ENCODE results near the gene WDFY4. TPM values are rescaled to one million over a fixed set of nuclear protein-coding genes. Genes with fewer than 3 reads are reported as not detected.

The WDFY4 gene
- total and polyA plus RNA-seq, 4 donors, result 3.1 to 3.8 (median 3.5) TPM

GRCh38 chr10:48957361-48958151, 272.9 kb downstream of the WDFY4 start:
- Histone ChIP-seq H3K4me3 (ENCODE audit: low read depth, low read length) (no peak overlapping the region), H3K9me3 (ENCODE audit: control insufficient read depth, insufficient read depth, low read length) (no peaks in the 10 kb centered on the region), H3K27ac (ENCODE audit: low read depth, low read length) (no peak overlapping the region), H3K36me3 (ENCODE audit: control insufficient read depth, insufficient read depth, low read length) (no peaks in the 10 kb centered on the region), H3K4me1 (ENCODE audit: control insufficient read depth, insufficient read depth, low read length) (peaks cover 4% of the 10 kb centered on the region), H3K27me3 (ENCODE audit: control insufficient read depth, insufficient read depth, low read length) (no peaks in the 10 kb centered on the region)
- DNase-seq (ENCODE audit: low read depth in 4 of 6, low spot score in 6 of 6), result no peak
- WGBS (ENCODE audit: insufficient coverage), result 93% methylated on average over 15 of the region's 16 CpGs

- Histone ChIP-seq H3K36me3 (ENCODE audit: control insufficient read depth, insufficient read depth, low read length) (no peaks in the 10 kb centered on the region), H3K4me3 (ENCODE audit: low read depth, low read length) (no peak overlapping the region), H3K4me1 (ENCODE audit: control insufficient read depth, insufficient read depth, low read length) (peaks cover 4% of the 10 kb centered on the region), H3K27me3 (ENCODE audit: control insufficient read depth, insufficient read depth, low read length) (no peaks in the 10 kb centered on the region), H3K27ac (ENCODE audit: low read depth, low read length) (no peak overlapping the region), H3K9me3 (ENCODE audit: control insufficient read depth, insufficient read depth, low read length) (no peaks in the 10 kb centered on the region)
- peak in 1 of 6 donors; percentile 15 for DNase-seq (ENCODE audit: low read depth in 4 of 6, low spot score in 6 of 6)
- WGBS (ENCODE audit: insufficient coverage), result no CpG with 5 or more reads among the region's 1 CpG
These were observed 274.0 kb downstream of the WDFY4 start for GRCh38 chr10:48958598-48959190.

- no peaks in the 10 kb centered on the region for H3K9me3 ChIP-seq (ENCODE audit: control insufficient read depth, insufficient read depth, low read length)
- H3K27me3 ChIP-seq (ENCODE audit: control insufficient read depth, insufficient read depth, low read length), result no peaks in the 10 kb centered on the region
- no peaks in the 10 kb centered on the region for H3K36me3 ChIP-seq (ENCODE audit: control insufficient read depth, insufficient read depth, low read length)
- H3K27ac ChIP-seq (ENCODE audit: low read depth, low read length), result no peak overlapping the region
- H3K4me1 ChIP-seq (ENCODE audit: control insufficient read depth, insufficient read depth, low read length), result peaks cover 5% of the 10 kb centered on the region
- no peak for DNase-seq (ENCODE audit: low read depth in 4 of 6, low spot score in 6 of 6)
- no CpG with 5 or more reads among the region's 1 CpG for WGBS (ENCODE audit: insufficient coverage)
- no peak overlapping the region for H3K4me3 ChIP-seq (ENCODE audit: low read depth, low read length)
These were observed 279.4 kb downstream of the WDFY4 start for GRCh38 chr10:48964038-48964437.

- H3K4me3 ChIP-seq (ENCODE audit: low read depth, low read length), result no peak overlapping the region
These were observed 280.8 kb downstream of the WDFY4 start for GRCh38 chr10:48965460-48965859.

GRCh38 chr10:48968036-48968435, 283.4 kb downstream of the WDFY4 start:
- Histone ChIP-seq H3K4me1 (ENCODE audit: control insufficient read depth, insufficient read depth, low read length) (peaks cover 5% of the 10 kb centered on the region), H3K4me3 (ENCODE audit: low read depth, low read length) (no peak overlapping the region), H3K36me3 (ENCODE audit: control insufficient read depth, insufficient read depth, low read length) (no peaks in the 10 kb centered on the region), H3K27ac (ENCODE audit: low read depth, low read length) (no peak overlapping the region), H3K27me3 (ENCODE audit: control insufficient read depth, insufficient read depth, low read length) (no peaks in the 10 kb centered on the region), H3K9me3 (ENCODE audit: control insufficient read depth, insufficient read depth, low read length) (peaks cover 2% of the 10 kb centered on the region)
- WGBS (ENCODE audit: insufficient coverage), result 92% methylated on average over 3 of the region's 3 CpGs
- no peak for DNase-seq (ENCODE audit: low read depth in 4 of 6, low spot score in 6 of 6)

More at GRCh38 chr10:48965460-48965859, 280.8 kb downstream of the WDFY4 start:
- WGBS (ENCODE audit: insufficient coverage), result 100% methylated on average over 2 of the region's 4 CpGs
- Histone ChIP-seq H3K27ac (ENCODE audit: low read depth, low read length) (no peak overlapping the region), H3K27me3 (ENCODE audit: control insufficient read depth, insufficient read depth, low read length) (no peaks in the 10 kb centered on the region), H3K9me3 (ENCODE audit: control insufficient read depth, insufficient read depth, low read length) (no peaks in the 10 kb centered on the region), H3K36me3 (ENCODE audit: control insufficient read depth, insufficient read depth, low read length) (no peaks in the 10 kb centered on the region), H3K4me1 (ENCODE audit: control insufficient read depth, insufficient read depth, low read length) (peaks cover 5% of the 10 kb centered on the region)
- DNase-seq (ENCODE audit: low read depth in 4 of 6, low spot score in 6 of 6), result no peak

GRCh38 chr10:48970046-48970445, 285.4 kb downstream of the WDFY4 start:
- DNase-seq (ENCODE audit: low read depth in 4 of 6, low spot score in 6 of 6), result no peak
- Histone ChIP-seq H3K9me3 (ENCODE audit: control insufficient read depth, insufficient read depth, low read length) (peaks cover 4% of the 10 kb centered on the region), H3K27ac (ENCODE audit: low read depth, low read length) (no peak overlapping the region), H3K4me3 (ENCODE audit: low read depth, low read length) (no peak overlapping the region), H3K36me3 (ENCODE audit: control insufficient read depth, insufficient read depth, low read length) (no peaks in the 10 kb centered on the region), H3K4me1 (ENCODE audit: control insufficient read depth, insufficient read depth, low read length) (peaks cover 5% of the 10 kb centered on the region), H3K27me3 (ENCODE audit: control insufficient read depth, insufficient read depth, low read length) (no peaks in the 10 kb centered on the region)
- 92% methylated on average over 14 of the region's 14 CpGs for WGBS (ENCODE audit: insufficient coverage)

- no CpG with 5 or more reads among the region's 4 CpGs for WGBS (ENCODE audit: insufficient coverage)
- DNase-seq (ENCODE audit: low read depth in 4 of 6, low spot score in 6 of 6), result no peak
- Histone ChIP-seq H3K4me3 (ENCODE audit: low read depth, low read length) (no peak overlapping the region), H3K36me3 (ENCODE audit: control insufficient read depth, insufficient read depth, low read length) (no peaks in the 10 kb centered on the region), H3K27me3 (ENCODE audit: control insufficient read depth, insufficient read depth, low read length) (no peaks in the 10 kb centered on the region), H3K27ac (ENCODE audit: low read depth, low read length) (no peak overlapping the region), H3K9me3 (ENCODE audit: control insufficient read depth, insufficient read depth, low read length) (peaks cover 4% of the 10 kb centered on the region), H3K4me1 (ENCODE audit: control insufficient read depth, insufficient read depth, low read length) (peaks cover 5% of the 10 kb centered on the region)
These were observed 286.0 kb downstream of the WDFY4 start for GRCh38 chr10:48970654-48971053.

GRCh38 chr10:48973065-48973464, 288.4 kb downstream of the WDFY4 start:
- DNase-seq (ENCODE audit: low read depth in 4 of 6, low spot score in 6 of 6), result no peak
- Histone ChIP-seq H3K27me3 (ENCODE audit: control insufficient read depth, insufficient read depth, low read length) (no peaks in the 10 kb centered on the region), H3K27ac (ENCODE audit: low read depth, low read length) (no peak overlapping the region), H3K36me3 (ENCODE audit: control insufficient read depth, insufficient read depth, low read length) (no peaks in the 10 kb centered on the region), H3K9me3 (ENCODE audit: control insufficient read depth, insufficient read depth, low read length) (peaks cover 4% of the 10 kb centered on the region), H3K4me3 (ENCODE audit: low read depth, low read length) (no peak overlapping the region), H3K4me1 (ENCODE audit: control insufficient read depth, insufficient read depth, low read length) (no peaks in the 10 kb centered on the region)
- 82% methylated on average over 5 of the region's 5 CpGs for WGBS (ENCODE audit: insufficient coverage)

GRCh38 chr10:48974510-48975156, 290.0 kb downstream of the WDFY4 start:
- Histone ChIP-seq H3K36me3 (ENCODE audit: control insufficient read depth, insufficient read depth, low read length) (no peaks in the 10 kb centered on the region), H3K4me3 (ENCODE audit: low read depth, low read length) (no peak overlapping the region), H3K27me3 (ENCODE audit: control insufficient read depth, insufficient read depth, low read length) (no peaks in the 10 kb centered on the region), H3K4me1 (ENCODE audit: control insufficient read depth, insufficient read depth, low read length) (no peaks in the 10 kb centered on the region), H3K9me3 (ENCODE audit: control insufficient read depth, insufficient read depth, low read length) (peaks cover 4% of the 10 kb centered on the region), H3K27ac (ENCODE audit: low read depth, low read length) (no peak overlapping the region)
- no peak for DNase-seq (ENCODE audit: low read depth in 4 of 6, low spot score in 6 of 6)
- 93% methylated on average over 10 of the region's 12 CpGs for WGBS (ENCODE audit: insufficient coverage)

Data from spinal cord (tissue), 10 donors.